AG04449 (cell line): ENCODE results near the gene FAHD2A.
"Not testable (repeated sequence)": the region's sequence is repeated elsewhere in the genome, so short reads cannot be mapped to it uniquely, and the experiment has no call there.

Experiments used
- CTCF ChIA-PET: fragments of 350-600 bp; formaldehyde crosslinking; extraction: SDS; loops from one replicate; lab custom pipeline; 2021; ENCODE audit warnings: antibody characterized with exemption; lab: Yijun Ruan, JAX
- POLR2A ChIA-PET: fragments of 400-600, 350-600 bp; formaldehyde crosslinking; extraction: SDS; loops from one replicate; lab custom pipeline; 2020; ENCODE audit warnings: antibody characterized with exemption, inconsistent platforms; lab: Yijun Ruan, JAX
- DNase-seq: peaks from one replicate; pipeline ENCODE4 v3.0.0-alpha.2; 2010; ENCODE audit warnings: low read depth, low spot score
- H3K4me3 ChIP-seq: 2 replicates; pipeline ENCODE4 v1.5.1; 2011; ENCODE audit warnings: low read depth, mild to moderate bottlenecking, control low read depth, low read length
- TF ChIP-seq, protein P1 (sequence below): IDR thresholded peaks from one replicate; pipeline ENCODE4 v1.5.1; 2011; ENCODE audit warnings: mild to moderate bottlenecking, moderate library complexity, low read length, control low read depth, inconsistent platforms; ENCODE audit not compliant: insufficient read depth; ENCODE audit errors: missing control alignments

Gene FAHD2A

DNA sequence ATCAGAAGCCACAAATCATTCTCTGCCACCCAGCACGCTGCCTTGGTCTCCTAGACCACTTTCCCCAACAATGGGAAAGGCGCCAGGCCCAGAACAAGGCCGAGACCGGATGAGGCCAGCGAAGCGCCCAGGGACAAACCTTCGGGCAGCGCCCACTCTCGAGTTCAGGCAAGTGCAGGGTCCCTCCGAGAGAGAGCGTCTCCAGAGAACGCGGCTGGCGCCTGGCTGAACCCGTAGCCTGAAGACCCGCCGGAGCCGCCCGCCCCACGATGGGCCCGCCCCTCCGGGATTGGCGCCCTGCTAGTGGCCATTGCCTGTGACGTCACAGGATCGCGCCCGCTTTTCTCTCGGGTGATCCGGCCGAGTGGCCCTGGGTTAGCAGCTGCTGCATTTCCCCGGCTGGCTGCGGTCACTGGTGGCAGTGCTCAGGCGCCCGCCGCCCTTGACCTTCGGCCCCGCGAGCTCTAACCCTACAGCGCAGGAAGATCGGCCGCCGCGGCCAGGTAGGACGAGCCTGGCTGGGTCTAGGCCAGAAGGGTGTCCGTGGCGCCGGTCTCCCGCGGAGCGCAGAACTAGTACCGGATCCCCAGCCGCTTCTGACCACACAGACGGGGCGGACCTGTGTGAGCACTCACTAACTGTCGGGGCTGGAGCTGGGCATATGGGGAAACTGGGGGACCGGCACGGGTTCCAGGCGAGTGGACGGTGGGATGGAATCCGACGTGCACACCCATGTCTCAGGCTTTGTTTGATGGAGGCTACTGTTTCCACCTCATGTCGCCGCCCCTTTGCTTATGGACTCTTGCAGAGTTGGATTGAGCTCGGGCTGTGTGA, at the start of gene FAHD2A:
FAHD2A (plus strand) TSS at position 339 of the 834 bp plus-strand sequence. CDS start 2,851 bp downstream, outside the sequence.
- DNase-seq, result no peak
- CTCF ChIA-PET, result interaction anchor here (0.6 to 4.3 kb wide), 13 partner anchors 10 to 332 kb away, joined by 3 to 54 read pairs (median 5); no protein-coding TSS in a partner anchor
- H3K4me3 ChIP-seq, result peak within 1 kb of the TSS; percentile 96
- POLR2A ChIA-PET, result no interaction called here
- TF ChIP-seq, protein P1, sequence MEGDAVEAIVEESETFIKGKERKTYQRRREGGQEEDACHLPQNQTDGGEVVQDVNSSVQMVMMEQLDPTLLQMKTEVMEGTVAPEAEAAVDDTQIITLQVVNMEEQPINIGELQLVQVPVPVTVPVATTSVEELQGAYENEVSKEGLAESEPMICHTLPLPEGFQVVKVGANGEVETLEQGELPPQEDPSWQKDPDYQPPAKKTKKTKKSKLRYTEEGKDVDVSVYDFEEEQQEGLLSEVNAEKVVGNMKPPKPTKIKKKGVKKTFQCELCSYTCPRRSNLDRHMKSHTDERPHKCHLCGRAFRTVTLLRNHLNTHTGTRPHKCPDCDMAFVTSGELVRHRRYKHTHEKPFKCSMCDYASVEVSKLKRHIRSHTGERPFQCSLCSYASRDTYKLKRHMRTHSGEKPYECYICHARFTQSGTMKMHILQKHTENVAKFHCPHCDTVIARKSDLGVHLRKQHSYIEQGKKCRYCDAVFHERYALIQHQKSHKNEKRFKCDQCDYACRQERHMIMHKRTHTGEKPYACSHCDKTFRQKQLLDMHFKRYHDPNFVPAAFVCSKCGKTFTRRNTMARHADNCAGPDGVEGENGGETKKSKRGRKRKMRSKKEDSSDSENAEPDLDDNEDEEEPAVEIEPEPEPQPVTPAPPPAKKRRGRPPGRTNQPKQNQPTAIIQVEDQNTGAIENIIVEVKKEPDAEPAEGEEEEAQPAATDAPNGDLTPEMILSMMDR, result no peak

GRCh38 chr2:95353055-95353575, 49.4 kb upstream of the FAHD2A start:
- TF ChIP-seq, protein P1, result no peak
- no peak for DNase-seq
- POLR2A ChIA-PET, result no interaction called here
- no peak overlapping the region for H3K4me3 ChIP-seq
- CTCF ChIA-PET, result interaction anchor here (2.9 kb wide), 1 partner anchor 8 kb away, joined by 10 read pairs; no protein-coding TSS in a partner anchor

DNA sequence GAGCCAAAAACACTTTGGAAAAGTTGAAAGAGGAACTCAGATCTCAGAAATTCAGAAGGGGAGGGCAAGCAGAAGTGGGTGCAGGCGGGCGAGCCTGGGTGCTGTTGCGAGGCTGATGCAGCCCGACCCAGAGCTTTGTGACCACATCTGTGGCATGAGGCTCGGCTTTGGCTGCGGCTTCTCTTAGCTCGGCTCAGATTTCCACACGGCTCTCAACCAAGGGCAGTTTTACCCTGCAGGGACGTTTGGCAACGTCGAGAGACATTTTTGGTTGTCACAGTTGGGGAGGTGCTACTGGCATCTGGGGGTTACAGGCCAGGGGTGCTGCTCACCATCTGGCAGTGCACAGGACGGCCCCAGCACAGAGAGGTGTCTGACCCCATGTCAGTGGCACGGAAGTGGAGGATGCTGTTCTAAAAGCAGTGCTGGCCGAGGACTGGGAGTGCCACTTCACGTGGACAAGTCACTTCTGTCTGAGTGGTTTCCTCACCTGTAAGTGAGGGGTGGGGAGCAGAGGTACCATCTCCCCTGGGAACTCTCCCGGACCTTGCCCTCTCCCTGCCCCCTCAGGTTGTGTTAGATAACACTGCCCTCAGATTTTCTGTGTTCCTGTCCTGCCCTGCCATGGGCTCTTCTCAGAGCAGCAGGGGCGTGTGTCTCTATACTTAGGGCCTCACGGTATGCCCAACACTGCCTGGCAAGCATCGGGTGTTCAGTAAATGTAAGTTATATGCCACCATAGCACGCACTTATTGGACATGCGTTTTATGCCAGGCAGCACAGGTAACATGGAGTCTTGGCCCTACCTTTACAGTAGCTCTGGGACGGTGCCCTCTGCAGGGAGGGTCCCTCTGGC, 48.7 kb upstream of the FAHD2A start:
- ChIA-PET CTCF (interaction anchor here (0.6 to 2.9 kb wide), 3 partner anchors 8 to 11 kb away, joined by 3 to 10 read pairs (median 3); no protein-coding TSS in a partner anchor), POLR2A (no interaction called here)
- DNase-seq, result no peak
- TF ChIP-seq, protein P1, result no peak
- H3K4me3 ChIP-seq, result no peak overlapping the region

- TF ChIP-seq, protein P1, result no peak
- CTCF ChIA-PET, result interaction anchor here (0.6 to 2.9 kb wide), 3 partner anchors 9 to 11 kb away, joined by 3 to 10 read pairs (median 3); no protein-coding TSS in a partner anchor
- H3K4me3 ChIP-seq, result no peak overlapping the region
- POLR2A ChIA-PET, result no interaction called here
- DNase-seq, result no peak
Measured at GRCh38 chr2:95354469-95354901, 48.0 kb upstream of the FAHD2A start.

DNA sequence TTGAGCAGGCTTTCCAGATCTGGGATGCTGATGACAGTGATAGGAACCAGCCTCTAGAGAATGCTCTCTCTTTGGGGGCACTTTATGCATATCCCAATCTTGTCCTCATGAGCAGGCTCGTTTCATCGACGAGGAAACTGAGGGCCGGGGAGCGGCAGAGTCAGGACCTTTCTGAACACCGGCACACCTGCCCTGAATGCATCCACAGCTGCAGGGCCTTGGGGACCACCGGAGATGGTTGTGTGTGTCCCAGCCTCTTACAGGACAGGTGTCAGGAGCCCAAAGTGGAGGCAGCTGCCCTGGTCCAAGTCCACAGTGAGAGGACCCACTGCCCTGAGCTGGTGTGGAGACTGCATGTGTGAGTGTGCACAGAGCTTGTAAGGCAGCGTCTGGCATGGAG, 47.6 kb upstream of the FAHD2A start:
- ChIA-PET POLR2A (no interaction called here), CTCF (interaction anchor here (0.6 to 2.9 kb wide), 3 partner anchors 9 to 12 kb away, joined by 3 to 10 read pairs (median 3); no protein-coding TSS in a partner anchor)
- TF ChIP-seq, protein P1, result no peak
- no peak for DNase-seq
- no peak overlapping the region for H3K4me3 ChIP-seq

DNA sequence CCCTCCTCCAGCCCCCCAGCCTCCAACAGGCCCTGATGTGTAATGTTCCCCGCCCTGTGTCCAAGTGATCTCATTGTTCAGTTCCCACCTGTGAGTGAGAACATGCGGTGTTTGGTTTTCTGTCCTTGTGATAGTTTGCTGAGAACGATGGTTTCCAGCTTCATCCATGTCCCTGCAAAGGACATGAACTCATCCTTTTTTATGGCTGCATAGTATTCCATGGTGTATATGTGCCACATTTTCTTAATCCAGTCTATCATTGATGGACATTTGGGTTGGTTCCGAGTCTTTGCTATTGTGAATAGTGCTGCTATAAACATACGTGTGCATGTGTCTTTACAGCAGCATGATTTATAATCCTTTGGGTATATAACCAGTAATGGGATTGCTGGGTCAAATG, 47.0 kb upstream of the FAHD2A start:
- POLR2A ChIA-PET, DNase-seq, H3K4me3 ChIP-seq: not testable (repeated sequence)
- CTCF ChIA-PET, result interaction anchor here (1.0 to 2.9 kb wide), 3 partner anchors 8 to 10 kb away, joined by 3 to 10 read pairs (median 3); no protein-coding TSS in a partner anchor
